HG03280 (cell line): ENCODE results near the gene INSRR.

Experiments used
- ATAC-seq: cut with Tn5 transposase; IDR thresholded peaks from one replicate; pipeline ENCODE4 v1.9.1; 2021; ENCODE audit warnings: mild to moderate bottlenecking, moderate library complexity; ENCODE audit not compliant: unreplicated experiment

The INSRR gene

DNA sequence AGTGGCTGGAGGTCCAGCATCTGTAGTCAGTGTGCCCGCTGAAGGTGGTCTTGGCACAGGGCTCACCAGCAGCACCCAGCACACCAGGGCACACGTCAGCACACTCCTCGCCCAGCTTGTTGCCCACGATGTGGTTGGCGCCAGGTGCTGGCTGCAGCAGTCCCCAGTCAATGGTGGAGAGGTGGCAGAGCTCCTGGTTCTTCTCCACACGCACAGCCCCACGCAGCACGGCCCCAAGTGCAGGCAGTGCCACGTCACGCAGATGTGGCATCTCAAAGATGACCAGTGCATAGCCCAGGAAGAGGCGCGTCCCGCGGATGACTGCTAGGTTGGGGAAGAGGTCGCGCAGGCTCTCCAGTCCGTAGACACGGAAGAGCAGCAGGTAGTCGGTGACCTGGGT lies 5.2 kb downstream of the INSRR start:
- ATAC-seq, result no peak

GRCh38 chr1:156852418-156852874 lies 6.5 kb downstream of the INSRR start:
- ATAC-seq, result no peak

- no peak for ATAC-seq
These were observed 7.0 kb downstream of the INSRR start for GRCh38 chr1:156851779-156852417.

DNA sequence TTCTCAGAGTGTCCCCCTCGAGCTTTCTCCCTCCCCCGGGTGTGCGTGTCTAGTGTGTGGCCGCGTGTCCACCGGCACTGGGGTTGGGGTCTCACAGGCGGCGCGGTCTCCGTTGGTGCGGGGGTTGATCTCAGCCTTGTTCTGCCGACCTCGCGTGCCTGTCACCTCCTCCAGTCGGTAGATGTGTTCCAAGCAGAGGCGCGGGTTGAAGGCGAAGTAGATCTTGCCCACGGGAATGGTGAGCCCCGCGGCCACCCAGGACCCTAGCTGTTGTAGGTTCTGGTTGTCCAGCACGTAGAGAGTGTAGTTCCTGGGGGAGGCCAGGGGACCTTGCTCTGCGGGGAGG lies 9.8 kb downstream of the INSRR start:
- ATAC-seq, result no peak

- no peak for ATAC-seq
These were observed 10.3 kb downstream of the INSRR start for GRCh38 chr1:156848461-156849150.

- ATAC-seq, result no peak
These were observed 11.1 kb downstream of the INSRR start for GRCh38 chr1:156847591-156848460.

DNA sequence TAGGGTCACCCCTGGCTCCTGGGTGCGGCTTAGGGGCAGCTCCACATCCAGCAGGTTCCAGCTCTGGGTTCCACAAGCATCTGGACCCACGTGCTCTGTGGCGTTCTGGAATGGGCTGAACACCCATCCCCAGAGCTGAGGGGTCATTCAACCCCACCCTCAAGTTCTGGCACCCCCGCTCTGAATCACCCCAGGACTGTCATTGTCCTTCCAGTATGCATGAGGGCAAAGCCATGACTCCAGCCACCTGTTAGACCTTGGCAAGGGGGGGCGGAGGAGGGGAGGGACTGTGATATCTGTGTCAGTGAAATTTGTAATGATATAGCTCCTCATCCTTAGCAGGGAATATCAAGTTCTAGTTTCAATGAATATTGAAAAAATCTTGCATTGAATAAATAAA lies 12.3 kb downstream of the INSRR start:
- ATAC-seq, result no peak

DNA sequence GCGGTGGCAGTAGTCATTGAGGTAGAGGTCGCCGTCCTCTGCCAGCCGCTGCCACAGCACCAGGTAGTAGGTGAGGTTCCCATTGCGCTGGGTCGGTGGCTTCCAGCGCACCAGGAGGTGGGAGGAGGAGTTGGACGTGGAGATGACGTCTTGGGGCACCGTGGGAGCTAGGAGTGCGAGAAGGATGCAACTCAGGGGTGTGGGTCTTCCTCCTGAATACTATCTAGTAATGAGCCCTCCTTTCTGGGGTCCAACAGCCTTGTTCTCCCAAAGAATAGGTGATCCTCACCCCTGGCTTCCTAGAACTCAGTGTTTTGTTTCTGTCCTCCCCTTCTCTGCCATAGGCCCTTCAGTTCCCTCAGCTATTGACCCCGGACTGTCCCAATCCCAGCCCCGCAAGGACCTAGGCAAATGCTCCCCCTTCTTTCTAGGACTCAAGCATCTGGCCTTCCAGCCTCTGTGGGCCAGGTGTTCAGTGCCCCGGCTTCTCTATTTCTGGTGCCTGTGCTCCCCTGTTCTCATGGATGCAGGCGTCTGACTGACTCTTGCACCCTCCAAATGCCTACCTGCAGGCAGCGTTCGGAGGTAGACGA lies 12.9 kb downstream of the INSRR start:
- no peak for ATAC-seq

- no peak for ATAC-seq
These were observed 13.6 kb downstream of the INSRR start for GRCh38 chr1:156845055-156845952.

- no peak for ATAC-seq
These were observed 14.3 kb downstream of the INSRR start for GRCh38 chr1:156844638-156845037.

DNA sequence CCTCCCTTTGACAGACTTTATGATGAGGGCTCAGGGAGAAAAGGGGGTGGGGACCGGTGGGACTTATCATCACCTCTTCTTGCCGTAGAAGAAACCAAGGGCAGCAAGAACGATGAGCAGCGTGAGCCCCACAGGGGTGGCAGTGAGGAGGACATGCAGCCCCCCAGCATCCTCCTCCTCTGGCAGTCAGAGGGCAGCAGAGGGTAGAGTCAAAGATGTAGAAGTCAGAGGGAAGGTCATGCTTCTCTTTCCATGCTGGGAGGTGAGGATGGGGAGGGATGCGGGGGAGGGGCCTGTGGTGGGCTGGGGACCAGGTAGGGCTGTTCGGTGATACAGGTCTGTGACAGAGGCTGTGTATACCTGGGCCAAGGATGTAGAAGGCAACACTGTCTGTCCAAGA lies 14.8 kb downstream of the INSRR start:
- ATAC-seq, result no peak

DNA sequence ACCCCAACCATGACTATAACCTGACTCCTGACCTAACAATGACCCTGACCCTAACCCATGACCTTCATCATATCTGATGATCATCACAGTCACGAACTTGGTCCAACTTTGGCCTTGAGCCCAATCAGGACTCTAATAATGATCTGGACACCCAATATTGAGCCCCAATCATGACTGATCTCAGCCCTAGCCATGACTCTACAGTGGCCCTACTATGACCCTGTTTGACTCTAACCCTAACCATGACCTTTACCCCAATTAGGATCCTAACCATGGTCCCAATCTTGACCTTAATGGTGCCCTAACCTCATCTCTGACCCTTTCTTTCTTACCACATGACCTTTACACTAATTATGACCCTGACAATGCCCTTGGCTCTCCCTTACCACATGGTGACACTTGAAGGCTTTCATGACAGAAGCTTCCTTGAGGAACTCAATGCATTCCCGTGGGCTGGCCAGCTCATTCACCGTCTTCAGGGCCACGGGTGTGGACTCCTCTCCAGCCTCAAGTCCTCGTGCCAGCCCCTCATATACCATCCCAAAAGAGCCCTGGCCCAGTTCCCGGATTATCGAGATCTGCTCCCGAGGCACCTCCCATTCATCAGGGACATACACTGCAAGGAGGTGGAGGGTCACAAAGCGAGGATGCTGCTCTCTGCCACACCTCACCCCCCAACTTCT lies 16.2 kb downstream of the INSRR start:
- no peak for ATAC-seq

- no peak for ATAC-seq
These were observed 17.5 kb downstream of the INSRR start for GRCh38 chr1:156841295-156841855.

DNA sequence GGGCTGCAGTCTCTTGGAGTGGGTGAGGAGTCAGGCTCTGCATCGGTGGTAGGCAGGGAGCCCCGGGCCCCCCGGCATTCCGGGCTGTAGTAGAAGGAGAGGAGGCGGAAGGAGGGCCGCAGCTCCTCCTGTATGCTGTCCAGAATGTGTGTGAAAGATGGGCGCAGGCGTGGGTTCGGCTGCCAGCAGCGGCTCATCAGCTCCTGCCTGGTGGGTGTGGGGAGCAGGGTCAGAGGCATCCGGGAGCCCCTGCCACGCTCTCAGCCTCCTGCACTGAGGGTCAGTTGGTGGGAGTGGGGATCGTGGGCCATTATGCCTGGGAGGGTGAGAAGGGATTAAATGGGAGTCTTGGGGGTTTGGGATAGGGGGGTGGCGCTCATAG lies 18.0 kb downstream of the INSRR start:
- no peak for ATAC-seq

DNA sequence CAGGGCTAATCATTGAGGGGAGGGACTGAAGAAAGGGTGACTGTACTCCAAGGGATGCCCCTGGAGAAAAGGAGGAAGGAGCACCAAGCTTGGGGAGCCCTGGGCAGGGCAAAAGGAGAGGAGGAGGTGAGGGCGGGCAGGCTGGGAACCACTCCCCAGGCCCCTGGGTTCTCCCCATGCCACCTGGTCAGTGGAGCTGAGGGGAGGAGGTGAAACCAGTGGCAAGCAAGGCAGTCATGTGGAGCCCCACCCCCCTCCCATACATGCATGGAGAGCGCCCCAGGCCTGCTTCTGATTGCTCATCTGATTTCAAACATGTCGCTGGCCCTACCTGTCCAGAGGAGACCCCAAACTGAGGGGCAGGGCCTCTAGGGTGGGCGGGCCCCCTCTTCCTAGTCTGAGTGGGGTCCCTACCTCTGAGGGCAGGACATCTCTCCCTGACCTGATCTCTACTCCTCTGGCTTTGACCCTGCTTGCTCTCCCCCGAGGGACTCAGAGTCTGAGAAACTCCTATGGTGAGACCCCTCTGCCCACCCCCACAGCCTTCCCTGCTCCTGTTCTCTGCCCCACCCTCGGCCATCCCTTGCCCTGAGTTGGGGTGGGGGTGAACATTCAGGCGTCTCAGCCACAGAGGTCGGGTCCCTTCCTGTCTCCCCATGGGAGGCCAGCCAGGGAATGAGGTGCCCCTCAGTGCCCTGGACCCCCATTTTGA lies 18.6 kb downstream of the INSRR start:
- ATAC-seq, result no peak

DNA sequence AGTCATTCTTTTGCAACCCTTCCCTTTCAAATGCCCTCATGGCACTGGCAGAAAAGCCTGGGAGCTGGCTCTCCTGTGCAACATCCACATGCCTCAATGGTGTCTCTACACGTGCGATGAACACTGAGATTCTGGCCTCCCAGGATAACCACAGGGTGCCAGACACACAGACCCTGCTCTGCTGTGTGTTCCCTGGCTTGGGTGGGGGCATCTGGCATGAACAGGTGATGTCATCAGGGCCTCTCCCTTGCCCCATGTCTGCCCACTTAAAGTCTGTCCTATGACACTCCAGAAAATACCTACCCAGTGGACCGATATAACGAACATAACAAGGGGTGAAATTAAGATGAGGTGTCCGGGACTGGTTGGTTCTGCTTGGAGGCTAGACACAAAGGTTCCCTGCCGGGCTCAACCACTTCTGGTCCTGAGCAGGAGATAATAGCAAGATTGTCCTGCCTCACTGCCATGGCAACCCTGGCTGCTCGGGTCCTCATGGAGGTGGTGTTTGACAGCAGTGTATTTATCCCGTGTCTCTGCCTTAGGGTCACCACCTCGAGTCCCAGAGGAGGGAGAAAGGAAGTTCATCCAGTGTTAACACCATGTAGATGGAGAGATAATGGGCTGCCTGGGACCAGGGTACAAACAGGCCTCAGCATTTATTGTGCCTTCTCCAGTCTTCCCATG lies 19.3 kb downstream of the INSRR start:
- no peak for ATAC-seq

- ATAC-seq, result no peak
These were observed 19.9 kb downstream of the INSRR start for GRCh38 chr1:156838972-156839371.

DNA sequence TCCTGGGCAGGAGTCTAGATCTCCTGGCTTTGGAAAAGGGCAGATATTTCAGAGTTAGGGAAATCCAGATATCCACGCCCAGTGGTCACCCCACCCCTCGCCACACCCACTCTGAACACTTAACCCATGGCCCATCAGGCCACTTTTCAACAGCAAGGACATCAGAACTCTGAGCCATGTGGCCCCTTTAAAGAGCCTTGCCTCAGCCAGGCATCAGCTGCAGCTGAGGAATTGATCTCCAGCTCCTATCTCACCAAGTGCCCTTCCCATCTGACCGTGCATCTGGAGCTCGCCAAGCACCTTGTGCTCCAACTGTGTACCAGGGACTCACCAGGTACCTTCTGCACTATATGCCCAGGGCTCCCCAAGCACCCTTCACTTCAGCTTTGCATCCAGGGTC lies 22.0 kb downstream of the INSRR start:
- ATAC-seq, result no peak
